Measurements from ENCODE around the gene LATS1.

- TF ChIP-seq CTCF (IDR thresholded peaks at IDR 0.05) (no peak), EP300 (IDR thresholded peaks at IDR 0.05) (no peak), POLR2AphosphoS5 (IDR thresholded peaks at IDR 0.05) (no peak)
These were observed 680 bp downstream of the LATS1 start for GRCh38 chr6:149717255-149717587.
